HG02973 (cell line): ENCODE results near the gene UBE2E2.
A peak's percentile ranks its signal among the peaks of the same experiment; 100 is the strongest.

Source experiments
- ATAC-seq: cut with Tn5 transposase; IDR thresholded peaks from one replicate; pipeline ENCODE4 v1.9.1; 2021; ENCODE audit warnings: moderate library complexity; ENCODE audit not compliant: unreplicated experiment

Gene UBE2E2

DNA sequence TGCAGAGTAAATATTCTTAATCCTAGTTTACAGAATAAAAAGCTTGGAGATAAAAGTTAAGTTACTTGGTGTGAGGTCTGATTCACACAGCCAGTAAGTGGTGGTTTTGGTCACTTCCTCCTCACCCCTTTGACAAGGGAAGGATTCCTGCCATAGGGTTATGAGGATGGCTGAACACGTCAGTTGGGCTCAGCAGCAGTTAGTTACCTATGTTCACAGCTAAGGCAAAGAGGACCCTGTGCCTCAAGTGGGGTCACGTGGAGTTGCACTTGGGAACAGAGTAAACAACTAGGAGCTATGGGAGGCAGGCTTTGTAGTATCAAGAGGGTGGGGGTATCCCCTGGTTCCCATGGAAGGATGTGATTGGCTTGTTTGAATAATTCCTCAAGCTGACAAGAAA is 232.2 kb downstream of the UBE2E2 start:
- no peak for ATAC-seq

- ATAC-seq: no peak
These were observed 232.8 kb downstream of the UBE2E2 start for GRCh38 chr3:23435904-23436303.

DNA sequence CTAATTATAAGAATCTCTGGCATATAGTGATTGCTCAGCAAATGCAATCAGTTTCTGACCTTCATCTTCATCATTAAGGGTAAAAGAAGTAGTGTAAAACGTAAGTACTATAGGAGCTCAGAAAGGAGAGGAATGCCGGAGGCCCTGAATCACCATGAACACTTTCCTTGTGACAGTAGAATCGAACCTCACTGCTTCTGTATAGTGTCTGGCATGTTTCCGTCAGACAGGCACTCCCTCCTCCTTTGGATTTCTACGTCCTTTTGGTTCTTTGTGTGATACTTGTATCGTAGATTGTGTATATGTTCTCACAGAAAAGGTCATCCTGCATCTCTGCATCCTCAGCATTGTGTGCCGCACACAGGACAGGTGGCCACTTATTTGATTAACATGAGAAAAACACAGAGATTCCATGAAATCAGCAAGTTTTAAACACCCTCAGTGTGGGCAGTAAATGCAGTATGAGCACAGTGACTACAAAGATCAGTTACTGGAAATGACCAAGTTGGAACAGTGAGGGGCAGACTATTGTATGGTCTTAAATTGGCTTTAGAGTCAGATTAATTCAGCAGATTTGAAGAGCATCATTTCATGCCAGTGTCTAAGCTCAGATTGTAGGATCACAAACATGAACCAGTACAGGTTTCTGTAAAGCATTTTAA is 234.5 kb downstream of the UBE2E2 start:
- ATAC-seq: no peak

DNA sequence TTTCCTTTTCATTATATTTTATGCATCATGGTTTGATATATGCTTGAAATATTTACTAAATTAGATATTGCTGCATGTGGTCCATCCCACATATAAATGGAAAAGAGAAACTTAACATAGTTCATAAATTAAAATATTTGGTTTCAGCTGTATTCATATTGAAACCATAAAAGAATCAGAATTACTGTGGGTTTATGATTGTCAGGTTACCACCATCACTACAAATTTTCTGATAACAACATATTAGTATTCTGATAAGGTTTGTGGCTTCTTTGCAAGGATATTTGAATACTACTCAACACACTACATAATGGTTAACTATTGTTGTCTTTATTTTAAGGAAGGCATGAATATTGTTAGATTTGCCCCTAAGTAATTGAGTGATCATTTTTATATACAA is 235.5 kb downstream of the UBE2E2 start:
- ATAC-seq: peak; percentile 53

DNA sequence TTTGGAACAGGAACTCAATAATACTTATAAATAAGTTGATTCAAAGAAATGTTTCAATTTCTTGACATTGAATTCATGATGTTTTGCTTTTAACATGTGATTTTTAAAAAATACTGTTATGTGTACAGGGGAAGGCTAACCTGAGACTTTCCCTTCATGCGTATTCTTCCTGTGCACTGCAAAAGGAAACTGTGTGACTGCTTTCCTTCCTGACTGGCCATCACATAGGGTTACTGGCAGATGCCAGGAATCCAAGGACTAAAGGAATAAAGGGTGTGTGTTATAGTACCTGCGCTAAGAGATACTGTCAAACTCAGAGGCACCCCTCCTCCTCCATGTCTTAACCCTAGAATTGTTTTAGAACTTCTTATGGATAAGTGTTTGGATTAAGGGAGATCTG is 236.0 kb downstream of the UBE2E2 start:
- no peak for ATAC-seq

- ATAC-seq: no peak
These were observed 237.5 kb downstream of the UBE2E2 start for GRCh38 chr3:23440416-23441294.

- ATAC-seq: no peak
These were observed 239.7 kb downstream of the UBE2E2 start for GRCh38 chr3:23442598-23443383.

- no peak for ATAC-seq
These were observed 241.3 kb downstream of the UBE2E2 start for GRCh38 chr3:23444386-23444785.

DNA sequence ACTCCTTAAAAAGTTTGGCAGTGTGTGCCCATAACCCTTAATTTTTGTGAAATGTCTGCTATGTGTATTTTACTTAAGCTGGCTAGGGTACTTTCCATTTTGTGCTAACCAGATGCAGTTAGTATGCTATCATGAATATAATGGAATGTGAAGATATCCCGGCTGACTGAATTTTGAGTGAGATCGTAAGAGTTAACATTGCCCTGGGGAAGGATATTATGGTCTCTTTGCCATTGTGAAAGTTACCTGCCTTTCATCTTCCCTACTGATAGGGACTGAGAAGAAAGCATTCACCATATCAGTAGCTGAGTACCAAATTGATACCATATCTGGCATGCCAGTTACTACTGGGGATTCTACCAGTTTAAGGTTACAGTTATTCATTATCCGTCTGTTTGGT is 243.2 kb downstream of the UBE2E2 start:
- no peak for ATAC-seq

DNA sequence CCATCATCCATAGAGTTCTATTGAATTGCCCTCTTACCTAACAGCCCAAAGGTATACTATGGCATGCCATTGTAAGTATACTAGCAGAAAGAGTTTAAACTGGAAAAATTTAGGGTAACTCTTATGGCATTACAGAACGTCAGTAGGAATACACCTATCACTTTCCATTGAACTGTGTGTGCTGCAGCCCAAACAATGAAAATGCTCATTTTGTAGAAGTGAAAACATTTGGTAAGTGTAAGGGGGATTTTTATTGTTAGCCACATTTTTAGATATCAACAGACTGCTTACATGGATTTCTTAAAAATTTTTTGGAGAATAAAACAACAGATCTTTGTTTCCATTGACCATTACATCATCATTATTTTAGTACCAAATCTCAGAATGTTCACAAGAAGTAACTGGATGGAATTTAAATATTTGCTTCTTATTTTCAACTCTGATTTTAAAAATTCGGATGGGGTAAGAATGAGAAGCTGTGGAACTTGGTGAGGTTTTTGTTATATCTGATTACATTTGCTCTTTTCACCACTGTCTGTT is 245.9 kb downstream of the UBE2E2 start:
- no peak for ATAC-seq

DNA sequence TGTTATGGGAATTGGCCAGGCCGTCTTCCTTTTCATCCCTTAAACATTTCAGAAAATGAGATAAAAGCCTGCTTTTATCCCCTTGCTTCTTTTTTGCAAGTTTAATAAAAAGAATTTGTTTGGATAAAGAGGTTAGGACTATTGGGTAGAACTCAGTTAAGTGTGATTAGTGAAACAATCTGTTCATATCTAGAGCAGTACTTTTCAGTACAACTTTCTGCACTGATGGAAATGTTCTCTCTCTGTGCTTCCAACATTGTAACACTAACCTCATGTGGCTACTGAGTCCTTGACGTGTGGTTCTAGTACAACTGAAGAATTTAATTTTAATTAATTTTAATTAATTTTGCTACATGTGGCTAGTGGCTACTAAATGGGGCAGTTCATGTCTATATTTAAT is 246.9 kb downstream of the UBE2E2 start:
- ATAC-seq: no peak

GRCh38 chr3:23450806-23451205 is 247.7 kb downstream of the UBE2E2 start:
- no peak for ATAC-seq

GRCh38 chr3:23452408-23452807 is 249.3 kb downstream of the UBE2E2 start:
- no peak for ATAC-seq

GRCh38 chr3:23455084-23455483 is 252.0 kb downstream of the UBE2E2 start:
- ATAC-seq: no peak

GRCh38 chr3:23455775-23456174 is 252.6 kb downstream of the UBE2E2 start:
- no peak for ATAC-seq

DNA sequence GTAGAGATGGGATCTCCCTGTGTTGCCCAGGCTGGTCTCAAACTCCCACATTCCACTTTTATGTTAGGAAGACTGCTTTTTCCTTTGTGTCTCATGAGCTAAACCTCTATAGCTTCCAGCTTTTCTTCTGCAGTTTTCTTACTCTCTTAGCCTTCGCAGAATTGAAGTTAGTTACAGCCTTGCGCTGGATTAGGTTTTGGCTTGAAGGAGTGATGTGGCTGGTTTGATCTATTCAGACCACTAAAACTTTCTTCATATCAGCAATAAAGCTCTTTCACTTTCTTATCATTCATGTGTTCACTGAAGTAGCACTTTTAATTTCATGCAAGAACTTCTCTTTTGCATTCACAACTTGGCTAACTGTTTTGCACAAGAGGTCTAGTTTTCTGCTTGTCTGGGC is 254.6 kb downstream of the UBE2E2 start:
- no peak for ATAC-seq

DNA sequence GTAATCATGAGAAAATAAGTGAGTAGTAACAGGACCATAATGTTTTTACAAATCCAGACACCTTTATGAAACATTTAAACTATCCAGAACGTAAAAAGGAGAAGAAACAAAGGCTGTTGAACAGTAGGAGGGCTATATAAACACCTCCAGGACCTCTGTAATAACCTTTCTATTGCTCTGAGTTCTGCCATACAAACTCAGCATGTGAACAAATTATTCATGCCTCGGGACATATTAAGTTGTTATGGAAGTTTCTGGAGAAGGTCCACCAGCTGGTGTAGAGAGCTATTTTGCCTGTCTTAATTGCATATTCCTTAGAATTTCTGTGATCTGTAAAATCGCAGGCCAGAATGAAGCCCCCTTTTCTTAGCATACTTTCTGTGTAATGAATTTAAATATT is 256.3 kb downstream of the UBE2E2 start:
- no peak for ATAC-seq

GRCh38 chr3:23459889-23460546 is 256.9 kb downstream of the UBE2E2 start:
- ATAC-seq: no peak

- no peak for ATAC-seq
These were observed 257.9 kb downstream of the UBE2E2 start for GRCh38 chr3:23461069-23461468.

- ATAC-seq: no peak
These were observed 260.7 kb downstream of the UBE2E2 start for GRCh38 chr3:23463791-23464190.

DNA sequence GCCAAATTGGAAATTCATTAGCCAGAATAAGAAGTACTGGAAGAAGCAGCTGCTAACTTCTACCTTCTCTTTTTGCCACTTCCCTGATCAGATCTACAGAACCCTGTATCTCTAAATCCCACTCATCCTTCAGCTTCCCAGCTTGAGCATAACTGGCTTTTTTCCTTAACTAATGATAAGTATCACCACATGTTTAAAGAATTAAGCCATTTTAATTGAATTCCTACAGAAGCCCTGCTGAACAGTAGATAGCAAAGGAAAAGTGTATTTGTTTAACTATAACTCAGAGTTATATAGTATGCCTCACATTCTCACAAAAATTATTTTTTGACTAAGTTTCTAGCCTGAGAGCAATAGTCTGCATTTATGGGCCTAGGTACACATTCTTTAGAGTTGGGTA is 262.4 kb downstream of the UBE2E2 start:
- no peak for ATAC-seq
